Heart right ventricle (tissue), 16 donors: ENCODE results near the gene CNPY2. TPM values are rescaled to one million over a fixed set of nuclear protein-coding genes. Genes with fewer than 3 reads are reported as not detected.
"Not testable (repeated sequence)": the region's sequence is repeated elsewhere in the genome, so short reads cannot be mapped to it uniquely, and the experiment has no call there.

Source experiments
- ATAC-seq, 8 donors: fragments of 200-7000 bp; cut with Tn5 transposase; one replicate each; pipeline ENCODE4 v1.9.1; 2020; ENCODE audit warnings: mild to moderate bottlenecking in 8 of 8, moderate library complexity in 8 of 8, moderate number of reproducible peaks in 1 of 8
- DNase-seq, 2 donors: peaks; one replicate each; pipeline ENCODE4 v3.0.0-alpha.2; 2020
- H3K27ac ChIP-seq, 10 donors: fragments of 200-600 bp; sonication (generic) in 2 of 10; one replicate each; pipeline versions ENCODE4 v1.5.0 to v1.8.0; 2020 to 2022; ENCODE audit warnings: mild to moderate bottlenecking in 3 of 10
- H3K27me3 ChIP-seq, 7 donors: fragments of 200-600 bp; one replicate each; pipeline ENCODE4 v1.8.0; 2021 to 2022; ENCODE audit warnings: mild to moderate bottlenecking in 2 of 7
- H3K36me3 ChIP-seq, 9 donors: fragments of 200-600 bp; sonication (generic) in 1 of 9; one replicate each; pipeline versions ENCODE4 v1.5.0 to v1.8.0; 2020 to 2022; ENCODE audit warnings: mild to moderate bottlenecking in 2 of 9
- H3K4me1 ChIP-seq, 9 donors: fragments of 200-600 bp; sonication (generic) in 1 of 9; one replicate each; pipeline versions ENCODE4 v1.5.0 to v1.8.0; 2020 to 2022; ENCODE audit warnings: mild to moderate bottlenecking in 4 of 9
- H3K4me3 ChIP-seq, 10 donors: fragments of 200-600 bp; sonication (generic) in 2 of 10; one replicate each; pipeline versions ENCODE4 v1.5.0 to v1.8.0; 2020 to 2022; ENCODE audit warnings: mild to moderate bottlenecking in 7 of 10, moderate library complexity in 2 of 10
- H3K9me3 ChIP-seq, 11 donors: fragments of 200-600 bp in 10 of 11; sonication (generic) in 2 of 11; one replicate each; pipeline versions ENCODE4 v1.5.0 to v1.8.0; 2013 to 2022; ENCODE audit warnings: mild to moderate bottlenecking in 2 of 11, control low read depth in 1 of 11, moderate library complexity in 1 of 11
- WGBS, 2 donors: extraction: QIAGEN DNeasy Blood & Tissue Kit; methylation state at CpG; one replicate each; pipeline ENCODE4 v1.1.7; 2013; ENCODE audit warnings: inconsistent platforms in 1 of 2; 5-methylcytosine and 5-hydroxymethylcytosine counted together
- intact Hi-C, 10 donors: fragments of 100-400 bp; cut with DNase I; formaldehyde crosslinking; loops; one replicate each; pipeline versions ENCODE4 v1.11.1 to v1.14.2; 2022
- polyA plus RNA-seq, 2 donors: library from polyadenylated mRNA; stranded (reverse); fragments of 200-250 nt; gene quantifications; one replicate each; pipeline ENCODE4 v1.2.3, GENCODE V29; 2013
- total RNA-seq, 10 donors: library from RNA; stranded (reverse); fragmentation: NEBNext Ultra II Directional in 3 of 10; extraction: Animal tissue kit (Norgen Biotek cat#: 25700) in 3 of 10; gene quantifications; one replicate each; pipeline versions ENCODE4 v1.2.1 to v1.2.4, GENCODE V29; 2021 to 2023
- TF ChIP-seq, protein P1 (sequence below), 9 donors: fragments of 200-600 bp; sonication (generic) in 2 of 9; IDR thresholded peaks; one replicate each; pipeline versions ENCODE4 v1.5.0 to v1.8.0; 2021 to 2022; ENCODE audit warnings: antibody characterized with exemption in 9 of 9, mild to moderate bottlenecking in 5 of 9, moderate library complexity in 1 of 9
- donor health status: Arrhythmogenic right ventricular cardiomyopathy.
- donor health status: ischemic (EF 13 %, LVEDD 7.1; RV severe dilation, severe dysfunction).
- donor health status: healthy with polysubstance abuse.
- donor health status: DM: no; HTN: yes; CAD: no.
- donor health status: DM: no; HTN: no; CAD: no.
- donor health status: ischemic (EF 25% LVEDD 6.9; RV normal size, moderate dysfunction).
- donor health status: ischemic (EF 25% LVEDD 5.7; RV mildly dilated, moderate dysfunction).
- donor health status: healthy.
- donor health status: DM: yes; HTN: yes; CAD: no.
- donor health status: Ischemic cardiomyopathy.
- donor health status: ischemic (EF 35%, LVEDD 5.7; RV mildly dilated, moderate dysfunction).
- donor health status: nonischemic (EF 11% LVEDD 7.7; RV severe dilation, severe dysfunction).
- donor health status: DM: yes; HTN: yes; CAD: no.
- donor health status: PGD.
- donor health status: ischemic (EF 29% LVEDD 5.4; RV normal size, mild dysfunction).
- donor health status: nonischemic (EF 23%, LVEDD 6.1; RV moderate dilation, normal function).

The CNPY2 gene
- total and polyA plus RNA-seq, 12 donors, result 22.3 to 88.2 (median 40.5) TPM

GRCh38 chr12:56271031-56271430, 44.8 kb downstream of the CNPY2 start:
- peaks cover 12 to 57% (median 28%) of the 10 kb centered on the region in 9 donors for H3K4me1 ChIP-seq
- H3K27me3 ChIP-seq, result no peaks in the 10 kb centered on the region
- ATAC-seq, result peak; percentile 6 to 78 (median 52)
- intact Hi-C loops, result no loop called here
- TF ChIP-seq, protein P1, sequence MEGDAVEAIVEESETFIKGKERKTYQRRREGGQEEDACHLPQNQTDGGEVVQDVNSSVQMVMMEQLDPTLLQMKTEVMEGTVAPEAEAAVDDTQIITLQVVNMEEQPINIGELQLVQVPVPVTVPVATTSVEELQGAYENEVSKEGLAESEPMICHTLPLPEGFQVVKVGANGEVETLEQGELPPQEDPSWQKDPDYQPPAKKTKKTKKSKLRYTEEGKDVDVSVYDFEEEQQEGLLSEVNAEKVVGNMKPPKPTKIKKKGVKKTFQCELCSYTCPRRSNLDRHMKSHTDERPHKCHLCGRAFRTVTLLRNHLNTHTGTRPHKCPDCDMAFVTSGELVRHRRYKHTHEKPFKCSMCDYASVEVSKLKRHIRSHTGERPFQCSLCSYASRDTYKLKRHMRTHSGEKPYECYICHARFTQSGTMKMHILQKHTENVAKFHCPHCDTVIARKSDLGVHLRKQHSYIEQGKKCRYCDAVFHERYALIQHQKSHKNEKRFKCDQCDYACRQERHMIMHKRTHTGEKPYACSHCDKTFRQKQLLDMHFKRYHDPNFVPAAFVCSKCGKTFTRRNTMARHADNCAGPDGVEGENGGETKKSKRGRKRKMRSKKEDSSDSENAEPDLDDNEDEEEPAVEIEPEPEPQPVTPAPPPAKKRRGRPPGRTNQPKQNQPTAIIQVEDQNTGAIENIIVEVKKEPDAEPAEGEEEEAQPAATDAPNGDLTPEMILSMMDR (IDR thresholded peaks at IDR 0.05), result peak in 6 of 9 donors; percentile 13 to 56 (median 45)
- H3K4me3 ChIP-seq, result no peak overlapping the region
- WGBS, 2 donors, result 0 to 18% methylated on average over 1 of the region's 1 CpG
- H3K27ac ChIP-seq, result peak overlapping the region; percentile 45 to 98 (median 84)
- peak in 1 of 2 donors; percentile 21 for DNase-seq
- H3K36me3 ChIP-seq, result peaks cover 3 to 76% (median 46%) of the 10 kb centered on the region in 9 donors
- H3K9me3 ChIP-seq, result no peaks in the 10 kb centered on the region

- ATAC-seq (peak; percentile 15 to 57 (median 40)), DNase-seq (peak; percentile 62 to 63)
- peak overlapping the region; percentile 90 to 99 (median 96) for H3K27ac ChIP-seq
- no peaks in the 10 kb centered on the region for H3K27me3 ChIP-seq
- H3K4me3 ChIP-seq, result peak overlapping the region; percentile 57 to 90 (median 78)
- H3K36me3 ChIP-seq, result peaks cover 0 to 42% (median 15%) of the 10 kb centered on the region in 9 donors
- 19% methylated on average over 21 of the region's 21 CpGs for WGBS, 2 donors
- H3K9me3 ChIP-seq, result no peaks in the 10 kb centered on the region
- H3K4me1 ChIP-seq, result peaks cover 12 to 59% (median 27%) of the 10 kb centered on the region in 9 donors
- intact Hi-C loops, result loop anchor here in 3 of 10 donors (2.0 to 10.0 kb wide), 3 partner anchors 25 to 197 kb away; partner anchors contain the start of genes CS (in 2 of the 3) and SPRYD4 (in 1 of the 3)
- TF ChIP-seq, protein P1 (IDR thresholded peaks at IDR 0.05), result no peak
These were observed 48.2 kb downstream of the CNPY2 start for GRCh38 chr12:56267443-56268071.

GRCh38 chr12:56266693-56267442, 48.9 kb downstream of the CNPY2 start, which contains the start of gene COQ10A:
COQ10A (plus strand) TSS chr12:56266942; CDS start chr12:56267119, 177 bp downstream.
- H3K9me3 ChIP-seq, result no peaks in the 10 kb centered on the region
- peaks cover 0 to 35% (median 15%) of the 10 kb centered on the region in 9 donors for H3K36me3 ChIP-seq
- peak; percentile 88 to 92 for DNase-seq
- peaks cover 12 to 52% (median 23%) of the 10 kb centered on the region in 9 donors for H3K4me1 ChIP-seq
- H3K4me3 ChIP-seq, result peak within 1 kb of the TSS; percentile 57 to 90 (median 78)
- TF ChIP-seq, protein P1 (IDR thresholded peaks at IDR 0.05), result peak; percentile 48 to 83 (median 68)
- peak; percentile 90 to 97 (median 93) for ATAC-seq
- H3K27me3 ChIP-seq, result no peaks in the 10 kb centered on the region
- H3K27ac ChIP-seq, result peak within 1 kb of the TSS; percentile 90 to 99 (median 96)
- intact Hi-C loops, result loop anchor here in 3 of 10 donors (2.0 to 10.0 kb wide), 3 partner anchors 26 to 198 kb away; partner anchors contain the start of genes CS (in 2 of the 3) and SPRYD4 (in 1 of the 3)
- 0 to 1% methylated on average over 68 of the region's 68 CpGs for WGBS, 2 donors

DNA sequence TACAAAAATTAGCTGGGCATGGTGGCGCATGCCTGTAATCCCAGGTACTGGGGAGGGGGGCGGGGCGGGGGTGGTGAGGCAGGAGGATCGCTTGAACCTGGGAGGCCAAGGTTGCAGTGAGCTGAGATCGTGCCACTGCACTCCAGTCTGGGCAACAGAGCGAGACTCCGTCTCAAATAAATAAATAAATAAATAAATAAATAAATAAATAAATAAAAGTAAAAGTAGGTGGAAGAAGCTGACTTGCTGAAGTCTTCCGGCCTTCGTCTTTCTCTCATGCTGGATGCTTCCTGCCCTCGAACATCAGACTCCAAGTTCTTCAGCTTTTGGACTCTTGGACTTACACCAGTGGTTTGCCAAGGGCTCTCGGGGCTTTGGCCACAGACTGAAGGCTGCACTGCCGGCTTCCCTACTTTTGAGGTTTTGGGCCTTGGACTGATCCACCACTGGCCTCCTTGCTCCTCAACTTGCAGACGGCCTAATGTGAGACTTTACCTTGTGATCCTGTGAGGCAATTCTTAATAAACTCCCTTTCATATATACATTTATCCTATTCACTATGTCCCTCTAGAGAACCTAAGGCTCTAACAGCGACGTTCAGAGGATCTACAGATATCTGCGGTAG, 49.6 kb downstream of the CNPY2 start:
- DNase-seq, H3K27me3 ChIP-seq, H3K9me3 ChIP-seq, ATAC-seq: not testable (repeated sequence)
- 57 to 60% methylated on average over 16 of the region's 16 CpGs for WGBS, 2 donors
- Histone ChIP-seq H3K4me1 (peaks cover 12 to 45% (median 22%) of the 10 kb centered on the region in 9 donors), H3K36me3 (peaks cover 0 to 29% (median 15%) of the 10 kb centered on the region in 9 donors), H3K27ac (peak overlapping the region; percentile 90 to 99 (median 96)), H3K4me3 (peak overlapping the region; percentile 57 to 90 (median 78))
- intact Hi-C loops, result loop anchor here in 3 of 10 donors (2.0 to 10.0 kb wide), 3 partner anchors 27 to 199 kb away; partner anchors contain the start of genes CS (in 2 of the 3) and SPRYD4 (in 1 of the 3)
